ENCODE data around the gene CHMP1B. TPM values are rescaled to one million over a fixed set of nuclear protein-coding genes. Genes with fewer than 3 reads are reported as not detected.
A peak's percentile ranks its signal among the peaks of the same experiment; 100 is the strongest.

Gene CHMP1B
- total and polyA plus RNA-seq, 9 of the 15 experiments (the other 6 are each of a cell fraction or from before 2014, with no cell fraction given) = 12.3 to 29.9 (median 19.0) TPM

GRCh38 chr18:11849841-11850634 lies 1.2 kb upstream of the CHMP1B start (continued):
- TF ChIP-seq ZNF407 (IDR thresholded peaks at IDR 0.05; ENCODE audit: low read depth) (no peak), PBX2 (CRISPR knock-in tag; IDR thresholded peaks at IDR 0.05; ENCODE audit: low read depth) (peak; percentile 27; the same call in 1 of the 2 replicates), PBX2 (tag; conservative IDR thresholded peaks at IDR 0.05; ENCODE audit: low read depth) (peak; percentile 92), RFX1 (IDR thresholded peaks at IDR 0.05) (no peak), PTTG1 (tag; IDR thresholded peaks at IDR 0.05; ENCODE audit: low read depth) (no peak), ZBTB7A (IDR thresholded peaks at IDR 0.05; ENCODE audit: borderline replicate concordance, control insufficient read depth, low read depth, low read length) (no peak), MNT (conservative IDR thresholded peaks at IDR 0.05) (peak; percentile 35 to 52; a peak in 2 of 4 replicates), ZNF592 (IDR thresholded peaks at IDR 0.05) (peak; percentile 72), RFX7 (CRISPR knock-in tag; IDR thresholded peaks at IDR 0.05) (no peak)
